ENCODE data around the gene CA10.

CA10 gene

GRCh38 chr17:51706093-51706492 is 452.4 kb downstream of the CA10 start:
- Histone ChIP-seq H3K23ac (ENCODE audit: low read length) (no peak overlapping the region), H2BK120ac (ENCODE audit: insufficient read depth, low read length, poor library complexity) (no peak overlapping the region), H3K27me3 (ENCODE audit: insufficient read depth, low read length) (no peaks in the 10 kb centered on the region), H3K36me3 (ENCODE audit: control insufficient read depth in 1 of 2, insufficient read depth in 2 of 2, low read length in 2 of 2) (no peaks in the 10 kb centered on the region), H3K27ac (ENCODE audit: low read depth, low read length) (no peak overlapping the region), H3K9me3 (ENCODE audit: insufficient read depth, low read depth, low read length) (no peaks in the 10 kb centered on the region), H3K9ac (ENCODE audit: low read length) (no peak overlapping the region), H3K14ac (ENCODE audit: low read length) (no peak overlapping the region), H3K4me3 (ENCODE audit: low read depth, low read length) (no peak overlapping the region), H2AK5ac (ENCODE audit: low read length) (no peak overlapping the region), H3K4ac (ENCODE audit: low read depth, low read length) (no peak overlapping the region), H4K12ac (ENCODE audit: low read depth, low read length) (no peak overlapping the region), H3K4me2 (ENCODE audit: low read length) (no peak overlapping the region), H3K79me1 (ENCODE audit: low read length) (no peaks in the 10 kb centered on the region), H4K91ac (ENCODE audit: low read depth, low read length) (no peak overlapping the region), H2AFZ (ENCODE audit: insufficient read depth, low read length, poor library complexity) (no peak overlapping the region), H2BK5ac (ENCODE audit: low read depth, low read length, poor library complexity) (no peak overlapping the region), H2BK12ac (ENCODE audit: low read length) (no peak overlapping the region), H3K79me2 (ENCODE audit: control insufficient read depth, insufficient read depth, low read length, poor library complexity) (no peaks in the 10 kb centered on the region), H4K8ac (ENCODE audit: low read depth, low read length) (no peak overlapping the region), H3K4me1 (ENCODE audit: control insufficient read depth in 1 of 2, insufficient read depth in 2 of 2, low read length in 2 of 2) (peaks cover 0 to 2% of the 10 kb centered on the region in 2 experiments), H3K18ac (ENCODE audit: low read length) (no peak overlapping the region)
- WGBS (ENCODE audit: extremely low coverage, insufficient coverage, insufficient read length), result no CpG with 5 or more reads among the region's 1 CpG
- no peak for DNase-seq

- Histone ChIP-seq H3K4ac (ENCODE audit: low read depth, low read length) (no peak overlapping the region), H4K91ac (ENCODE audit: low read depth, low read length) (no peak overlapping the region), H3K9ac (ENCODE audit: low read length) (no peak overlapping the region), H2AK5ac (ENCODE audit: low read length) (no peak overlapping the region), H3K14ac (ENCODE audit: low read length) (no peak overlapping the region), H2BK120ac (ENCODE audit: insufficient read depth, low read length, poor library complexity) (no peak overlapping the region), H3K79me1 (ENCODE audit: low read length) (no peaks in the 10 kb centered on the region), H3K9me3 (ENCODE audit: insufficient read depth, low read depth, low read length) (no peaks in the 10 kb centered on the region), H3K79me2 (ENCODE audit: control insufficient read depth, insufficient read depth, low read length, poor library complexity) (no peaks in the 10 kb centered on the region), H3K18ac (ENCODE audit: low read length) (no peak overlapping the region), H3K4me2 (ENCODE audit: low read length) (no peak overlapping the region), H3K4me1 (ENCODE audit: control insufficient read depth in 1 of 2, insufficient read depth in 2 of 2, low read length in 2 of 2) (peaks cover 0 to 2% of the 10 kb centered on the region in 2 experiments), H3K4me3 (ENCODE audit: low read depth, low read length) (no peak overlapping the region), H3K27ac (ENCODE audit: low read depth, low read length) (no peak overlapping the region), H2AFZ (ENCODE audit: insufficient read depth, low read length, poor library complexity) (no peak overlapping the region), H3K27me3 (ENCODE audit: insufficient read depth, low read length) (no peaks in the 10 kb centered on the region), H4K8ac (ENCODE audit: low read depth, low read length) (no peak overlapping the region), H2BK5ac (ENCODE audit: low read depth, low read length, poor library complexity) (no peak overlapping the region), H3K36me3 (ENCODE audit: control insufficient read depth in 1 of 2, insufficient read depth in 2 of 2, low read length in 2 of 2) (no peaks in the 10 kb centered on the region), H2BK12ac (ENCODE audit: low read length) (no peak overlapping the region), H4K12ac (ENCODE audit: low read depth, low read length) (no peak overlapping the region), H3K23ac (ENCODE audit: low read length) (no peak overlapping the region)
- WGBS (ENCODE audit: extremely low coverage, insufficient coverage, insufficient read length), result no CpG with 5 or more reads among the region's 8 CpGs
- no peak for DNase-seq
Measured at GRCh38 chr17:51703361-51704341, 454.9 kb downstream of the CA10 start.

DNA sequence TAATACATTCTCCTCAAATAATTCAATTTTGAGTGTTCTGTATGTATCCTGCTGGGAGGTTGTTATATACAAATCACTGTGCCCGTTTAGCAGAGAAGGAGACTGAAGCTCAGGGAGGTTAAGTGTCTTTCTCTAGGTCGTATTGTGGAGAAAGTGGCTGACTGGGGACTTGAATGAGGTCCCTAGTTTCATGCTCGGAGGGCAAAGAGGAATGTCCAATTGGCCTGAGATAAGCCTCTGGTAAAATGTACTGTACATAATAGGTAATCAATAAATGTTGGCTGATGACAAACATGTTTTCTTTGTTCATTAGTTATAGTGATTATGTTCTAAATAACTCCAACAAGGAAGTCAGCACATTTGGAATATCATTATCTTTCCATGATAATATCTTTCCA is 455.6 kb downstream of the CA10 start:
- no peak for DNase-seq
- no peak overlapping the region for H3K9ac ChIP-seq (ENCODE audit: low read length)
- no peak overlapping the region for H2BK12ac ChIP-seq (ENCODE audit: low read length)
- H4K91ac ChIP-seq (ENCODE audit: low read depth, low read length), result no peak overlapping the region
- H3K4me3 ChIP-seq (ENCODE audit: low read depth, low read length), result no peak overlapping the region
- H3K27me3 ChIP-seq (ENCODE audit: insufficient read depth, low read length), result no peaks in the 10 kb centered on the region
- H2BK120ac ChIP-seq (ENCODE audit: insufficient read depth, low read length, poor library complexity), result no peak overlapping the region
- no peak overlapping the region for H4K12ac ChIP-seq (ENCODE audit: low read depth, low read length)
- H3K4ac ChIP-seq (ENCODE audit: low read depth, low read length), result no peak overlapping the region
- H3K23ac ChIP-seq (ENCODE audit: low read length), result no peak overlapping the region
- no peak overlapping the region for H3K18ac ChIP-seq (ENCODE audit: low read length)
- H3K79me1 ChIP-seq (ENCODE audit: low read length), result no peaks in the 10 kb centered on the region
- H3K9me3 ChIP-seq (ENCODE audit: insufficient read depth, low read depth, low read length), result no peaks in the 10 kb centered on the region
- H3K4me2 ChIP-seq (ENCODE audit: low read length), result no peak overlapping the region
- no peaks in the 10 kb centered on the region for H3K36me3 ChIP-seq (ENCODE audit: control insufficient read depth in 1 of 2, insufficient read depth in 2 of 2, low read length in 2 of 2)
- no CpG with 5 or more reads among the region's 3 CpGs for WGBS (ENCODE audit: extremely low coverage, insufficient coverage, insufficient read length)
- H2AK5ac ChIP-seq (ENCODE audit: low read length), result no peak overlapping the region
- no peak overlapping the region for H3K27ac ChIP-seq (ENCODE audit: low read depth, low read length)
- H4K8ac ChIP-seq (ENCODE audit: low read depth, low read length), result no peak overlapping the region
- H3K79me2 ChIP-seq (ENCODE audit: control insufficient read depth, insufficient read depth, low read length, poor library complexity), result no peaks in the 10 kb centered on the region
- H2AFZ ChIP-seq (ENCODE audit: insufficient read depth, low read length, poor library complexity), result no peak overlapping the region
- H3K14ac ChIP-seq (ENCODE audit: low read length), result no peak overlapping the region
- H2BK5ac ChIP-seq (ENCODE audit: low read depth, low read length, poor library complexity), result no peak overlapping the region
- peaks cover 0 to 2% of the 10 kb centered on the region in 2 experiments for H3K4me1 ChIP-seq (ENCODE audit: control insufficient read depth in 1 of 2, insufficient read depth in 2 of 2, low read length in 2 of 2)

- no peak overlapping the region for H3K4me3 ChIP-seq (ENCODE audit: low read depth, low read length)
- H2BK12ac ChIP-seq (ENCODE audit: low read length), result no peak overlapping the region
- peaks cover 0 to under 1% of the 10 kb centered on the region in 2 experiments for H3K4me1 ChIP-seq (ENCODE audit: control insufficient read depth in 1 of 2, insufficient read depth in 2 of 2, low read length in 2 of 2)
- no peak overlapping the region for H2AFZ ChIP-seq (ENCODE audit: insufficient read depth, low read length, poor library complexity)
- no peak overlapping the region for H3K23ac ChIP-seq (ENCODE audit: low read length)
- no peak overlapping the region for H3K4ac ChIP-seq (ENCODE audit: low read depth, low read length)
- no peak overlapping the region for H4K8ac ChIP-seq (ENCODE audit: low read depth, low read length)
- no peak overlapping the region for H2BK5ac ChIP-seq (ENCODE audit: low read depth, low read length, poor library complexity)
- H2BK120ac ChIP-seq (ENCODE audit: insufficient read depth, low read length, poor library complexity), result no peak overlapping the region
- H3K4me2 ChIP-seq (ENCODE audit: low read length), result no peak overlapping the region
- no peak for DNase-seq
- H3K27me3 ChIP-seq (ENCODE audit: insufficient read depth, low read length), result no peaks in the 10 kb centered on the region
- no peaks in the 10 kb centered on the region for H3K79me1 ChIP-seq (ENCODE audit: low read length)
- H3K36me3 ChIP-seq (ENCODE audit: control insufficient read depth in 1 of 2, insufficient read depth in 2 of 2, low read length in 2 of 2), result no peaks in the 10 kb centered on the region
- H3K14ac ChIP-seq (ENCODE audit: low read length), result no peak overlapping the region
- no peaks in the 10 kb centered on the region for H3K79me2 ChIP-seq (ENCODE audit: control insufficient read depth, insufficient read depth, low read length, poor library complexity)
- H3K27ac ChIP-seq (ENCODE audit: low read depth, low read length), result no peak overlapping the region
- H4K91ac ChIP-seq (ENCODE audit: low read depth, low read length), result no peak overlapping the region
- WGBS (ENCODE audit: extremely low coverage, insufficient coverage, insufficient read length), result no CpG with 5 or more reads among the region's 2 CpGs
- H3K18ac ChIP-seq (ENCODE audit: low read length), result no peak overlapping the region
- H2AK5ac ChIP-seq (ENCODE audit: low read length), result no peak overlapping the region
- no peaks in the 10 kb centered on the region for H3K9me3 ChIP-seq (ENCODE audit: insufficient read depth, low read depth, low read length)
- H4K12ac ChIP-seq (ENCODE audit: low read depth, low read length), result no peak overlapping the region
- no peak overlapping the region for H3K9ac ChIP-seq (ENCODE audit: low read length)
Measured at GRCh38 chr17:51701501-51701900, 457.0 kb downstream of the CA10 start.

Data from trophoblast cell (in vitro differentiated cells and primary cell).